Stimulated activated memory B cell treated with anti-CD40 and anti-IgM and Interleukin-4, amounts not matched to agents 10 μg/mL and 1 μg/mL and 100 μg/mL, for 72 hours (primary cell): ENCODE results near the gene NECAB2.
"Not testable (repeated sequence)": the region's sequence is repeated elsewhere in the genome, so short reads cannot be mapped to it uniquely, and the experiment has no call there.

Source experiments
- ATAC-seq: fragments of 150-1000 bp; cut with Tn5 transposase; 2 replicates; pipeline ENCODE4 v1.10.0; 2021
- H3K27ac Mint-ChIP-seq: one replicate; pipeline ENCODE4 v1.8.0; 2022; ENCODE audit warnings: mild to moderate bottlenecking, mixed read lengths
- H3K27me3 Mint-ChIP-seq: one replicate; pipeline ENCODE4 v1.8.0; 2022; ENCODE audit warnings: mixed read lengths
- H3K36me3 Mint-ChIP-seq: one replicate; pipeline ENCODE4 v1.8.0; 2022; ENCODE audit warnings: mixed read lengths
- H3K4me1 Mint-ChIP-seq: one replicate; pipeline ENCODE4 v1.8.0; 2022; ENCODE audit warnings: mixed read lengths
- H3K4me3 Mint-ChIP-seq: one replicate; pipeline ENCODE4 v1.8.0; 2022; ENCODE audit warnings: mild to moderate bottlenecking, moderate library complexity, mixed read lengths
- H3K9me3 Mint-ChIP-seq: one replicate; pipeline ENCODE4 v1.8.0; 2022; ENCODE audit warnings: mixed read lengths

Gene NECAB2

DNA sequence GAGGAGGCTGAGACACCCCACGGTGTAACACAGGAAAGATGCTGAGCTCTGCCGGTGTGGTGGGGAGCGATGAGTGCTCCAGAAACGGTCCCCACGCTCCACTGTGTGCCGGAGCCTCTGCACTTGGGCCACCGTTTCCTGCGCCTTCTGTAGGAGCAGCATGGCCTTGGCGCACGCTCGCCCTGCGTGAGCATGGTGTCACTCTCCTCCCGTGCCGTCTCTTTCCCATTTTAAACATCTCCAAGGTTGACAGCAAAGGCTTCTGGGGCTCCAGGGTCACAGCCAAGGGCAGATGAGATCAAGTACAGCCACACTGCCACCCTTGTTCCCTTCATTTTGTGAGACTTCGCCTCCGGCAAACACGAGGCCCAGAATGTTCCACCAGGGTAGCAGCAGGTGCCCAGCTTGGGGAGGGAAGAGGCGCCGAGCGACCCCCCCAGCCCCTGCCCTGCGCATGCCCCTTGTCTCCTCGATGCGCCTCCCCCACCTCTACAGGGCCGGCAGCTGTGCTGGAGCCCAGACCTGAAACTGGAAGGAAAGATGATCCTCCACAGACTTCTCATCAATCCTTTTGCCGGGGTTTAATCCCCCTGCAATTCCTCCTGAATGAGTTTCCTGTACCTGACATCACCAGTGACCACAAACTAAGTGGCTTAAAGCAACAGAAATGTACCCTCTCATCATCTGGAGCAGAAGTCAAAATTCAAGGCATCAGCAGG, 34.9 kb upstream of the NECAB2 start:
- no peaks in the 10 kb centered on the region for H3K9me3 Mint-ChIP-seq
- no peaks in the 10 kb centered on the region for H3K4me1 Mint-ChIP-seq
- H3K27me3 Mint-ChIP-seq: peaks cover 28% of the 10 kb centered on the region
- H3K27ac Mint-ChIP-seq: no peak overlapping the region
- H3K36me3 Mint-ChIP-seq: peaks cover 14% of the 10 kb centered on the region
- H3K4me3 Mint-ChIP-seq: no peak overlapping the region
- no peak for ATAC-seq

DNA sequence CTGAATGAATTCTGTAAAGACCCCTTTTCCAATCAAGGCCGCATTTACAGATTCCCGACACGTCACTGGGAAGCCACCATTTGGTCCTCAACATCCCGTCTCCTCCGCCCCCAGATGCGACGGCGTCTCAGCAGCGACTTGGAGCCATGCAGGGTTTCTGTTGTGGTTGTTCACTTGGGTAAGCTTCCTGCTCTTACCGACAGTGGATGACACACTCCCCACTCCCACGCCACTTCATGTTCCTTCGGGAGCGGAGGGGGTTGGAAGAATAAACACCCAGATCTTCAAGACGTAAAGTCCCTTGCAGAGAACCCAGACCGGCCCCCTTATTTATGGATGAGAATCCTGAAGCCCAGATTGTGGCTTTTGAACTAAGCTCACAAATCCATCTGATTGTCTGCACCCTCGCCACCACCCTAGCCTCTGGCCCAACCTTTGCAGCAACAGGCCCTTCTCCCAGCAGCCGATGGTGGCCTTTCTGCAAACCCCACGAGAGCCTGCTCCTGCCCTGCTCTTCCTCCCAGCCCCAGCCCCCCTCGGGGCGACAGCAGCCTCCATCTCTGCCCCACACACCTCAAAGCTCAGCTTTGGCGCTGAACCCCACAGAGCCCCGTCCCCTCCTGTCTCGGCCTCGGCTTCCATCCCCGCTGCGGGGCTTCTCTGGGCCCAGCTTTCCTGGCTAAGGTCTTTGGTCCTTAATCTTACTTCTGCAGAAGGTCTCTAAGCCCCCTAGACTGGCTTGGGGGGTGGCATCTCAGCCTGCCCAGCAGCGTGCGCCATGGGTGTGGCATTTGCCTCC, 34.0 kb upstream of the NECAB2 start:
- no peak overlapping the region for H3K27ac Mint-ChIP-seq
- H3K4me3 Mint-ChIP-seq: no peak overlapping the region
- peaks cover 14% of the 10 kb centered on the region for H3K36me3 Mint-ChIP-seq
- no peaks in the 10 kb centered on the region for H3K9me3 Mint-ChIP-seq
- ATAC-seq: no peak
- H3K4me1 Mint-ChIP-seq: peaks cover under 1% of the 10 kb centered on the region
- peaks cover 28% of the 10 kb centered on the region for H3K27me3 Mint-ChIP-seq

DNA sequence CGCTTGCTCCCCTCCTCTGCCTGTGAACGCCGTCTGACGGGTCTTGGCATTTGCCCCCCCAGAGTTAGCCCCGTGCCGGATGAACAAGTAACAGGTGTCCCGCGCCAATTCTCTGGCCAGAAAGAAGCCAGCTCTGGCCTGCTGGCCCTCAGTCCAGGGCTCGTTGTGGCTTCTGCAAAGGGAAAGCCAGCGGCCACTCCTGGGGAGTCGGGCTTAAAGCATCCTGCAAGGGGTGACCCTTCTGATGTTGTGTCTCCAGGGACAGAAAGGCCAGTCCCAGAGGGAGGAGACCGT, 33.4 kb upstream of the NECAB2 start:
- H3K27ac Mint-ChIP-seq: no peak overlapping the region
- H3K36me3 Mint-ChIP-seq: peaks cover 14% of the 10 kb centered on the region
- no peaks in the 10 kb centered on the region for H3K9me3 Mint-ChIP-seq
- H3K4me1 Mint-ChIP-seq: peaks cover 6% of the 10 kb centered on the region
- peaks cover 28% of the 10 kb centered on the region for H3K27me3 Mint-ChIP-seq
- H3K4me3 Mint-ChIP-seq: no peak overlapping the region
- no peak for ATAC-seq

DNA sequence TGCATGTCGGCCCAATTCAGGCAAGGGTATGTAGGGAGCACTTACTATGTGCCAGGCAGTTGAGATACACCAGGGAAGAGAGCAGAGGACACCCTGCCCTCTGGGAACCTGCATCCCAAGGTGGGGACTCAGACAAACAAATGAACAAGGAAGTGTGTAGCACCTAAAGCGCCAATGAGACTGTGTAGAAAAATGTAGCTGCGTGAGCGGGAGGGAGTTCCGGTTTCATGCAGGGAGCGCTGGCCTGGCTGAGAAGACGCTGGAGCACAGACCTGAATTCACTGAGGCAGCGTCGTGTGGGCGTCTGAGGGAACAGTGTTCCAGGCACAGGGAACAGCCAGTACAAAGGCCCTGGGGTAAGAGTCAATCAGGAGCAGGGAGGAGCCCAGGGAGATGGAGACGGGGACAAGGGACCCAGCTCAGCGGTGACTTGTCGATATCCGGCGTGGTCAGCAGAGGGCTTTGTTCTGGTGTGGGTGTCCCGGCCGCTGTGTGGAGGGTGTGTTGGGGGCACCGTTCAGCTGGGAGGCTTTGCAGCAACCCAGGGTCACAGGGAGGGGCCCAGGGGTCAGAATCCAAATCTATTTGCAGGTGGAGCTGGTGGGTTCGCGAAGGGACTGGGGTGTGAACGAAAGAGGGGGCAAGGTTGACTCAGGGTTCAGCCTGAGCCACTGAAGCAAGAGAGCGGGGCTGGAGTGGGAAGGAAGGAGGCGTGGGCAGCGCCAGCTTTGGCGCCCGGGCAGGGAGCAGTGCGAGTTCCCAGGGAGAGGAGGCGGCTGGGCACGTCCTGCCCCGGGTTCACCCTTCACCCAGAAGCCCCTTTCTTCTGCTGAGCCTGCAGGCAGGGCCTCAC, 32.8 kb upstream of the NECAB2 start:
- Mint-ChIP-seq H3K4me3 (no peak overlapping the region), H3K36me3 (peaks cover 14% of the 10 kb centered on the region), H3K27me3 (peaks cover 31% of the 10 kb centered on the region), H3K4me1 (peaks cover 7% of the 10 kb centered on the region), H3K9me3 (no peaks in the 10 kb centered on the region), H3K27ac (no peak overlapping the region)
- ATAC-seq: no peak

DNA sequence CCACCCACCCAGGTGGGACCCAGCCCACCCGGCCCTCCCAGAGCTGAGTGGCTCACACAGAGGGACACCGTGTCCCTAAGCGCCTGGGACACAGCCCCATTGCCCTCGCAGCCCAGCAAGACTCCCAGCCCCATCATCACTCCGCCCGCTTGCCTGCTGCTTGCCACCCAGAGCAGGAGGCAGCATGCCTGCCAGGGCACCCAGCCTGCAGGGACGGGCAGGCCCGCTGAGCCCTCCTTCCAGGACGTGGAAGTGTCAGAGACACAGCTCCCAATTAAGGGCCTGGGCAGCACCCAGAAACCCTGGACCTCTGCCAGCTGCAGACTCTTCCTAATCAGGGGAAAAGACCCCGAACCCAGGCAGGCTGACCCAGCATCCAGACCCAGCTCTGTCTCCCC, 32.2 kb upstream of the NECAB2 start:
- no peak overlapping the region for H3K27ac Mint-ChIP-seq
- ATAC-seq: no peak
- no peak overlapping the region for H3K4me3 Mint-ChIP-seq
- H3K36me3 Mint-ChIP-seq: peaks cover 14% of the 10 kb centered on the region
- peaks cover 7% of the 10 kb centered on the region for H3K4me1 Mint-ChIP-seq
- no peaks in the 10 kb centered on the region for H3K9me3 Mint-ChIP-seq
- H3K27me3 Mint-ChIP-seq: peaks cover 37% of the 10 kb centered on the region

DNA sequence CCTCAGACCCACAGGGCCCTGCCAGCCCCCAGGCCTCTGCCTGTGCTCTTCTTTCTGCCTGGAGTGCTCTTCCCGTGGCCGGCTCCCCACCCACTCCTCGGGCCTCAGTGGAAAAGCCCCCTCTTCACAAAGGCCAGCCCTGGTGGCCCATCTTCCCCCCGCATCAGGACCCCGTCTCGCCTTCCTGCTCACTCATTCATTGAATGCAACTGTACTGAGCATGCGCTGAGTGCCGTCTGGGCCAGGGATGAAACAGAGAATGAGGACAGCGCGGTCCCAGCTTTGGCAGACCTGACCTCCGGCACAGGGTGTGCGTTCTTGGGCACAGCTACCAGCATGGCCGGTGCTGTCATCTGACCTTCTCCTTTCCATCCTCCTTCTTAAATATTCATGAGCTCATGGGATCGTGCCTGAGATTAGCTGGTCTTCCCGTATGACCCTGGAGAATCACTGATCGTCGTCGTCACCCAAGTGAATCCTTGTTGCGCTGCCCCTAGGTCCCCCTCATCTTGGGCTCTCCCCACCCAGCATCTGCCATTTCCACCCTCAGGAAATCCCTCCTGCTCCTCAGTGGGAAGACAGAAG, 31.4 kb upstream of the NECAB2 start:
- ATAC-seq: no peak
- Mint-ChIP-seq H3K4me3 (no peak overlapping the region), H3K36me3 (peaks cover 14% of the 10 kb centered on the region), H3K9me3 (no peaks in the 10 kb centered on the region), H3K27me3 (peaks cover 41% of the 10 kb centered on the region), H3K4me1 (peaks cover 7% of the 10 kb centered on the region), H3K27ac (no peak overlapping the region)

DNA sequence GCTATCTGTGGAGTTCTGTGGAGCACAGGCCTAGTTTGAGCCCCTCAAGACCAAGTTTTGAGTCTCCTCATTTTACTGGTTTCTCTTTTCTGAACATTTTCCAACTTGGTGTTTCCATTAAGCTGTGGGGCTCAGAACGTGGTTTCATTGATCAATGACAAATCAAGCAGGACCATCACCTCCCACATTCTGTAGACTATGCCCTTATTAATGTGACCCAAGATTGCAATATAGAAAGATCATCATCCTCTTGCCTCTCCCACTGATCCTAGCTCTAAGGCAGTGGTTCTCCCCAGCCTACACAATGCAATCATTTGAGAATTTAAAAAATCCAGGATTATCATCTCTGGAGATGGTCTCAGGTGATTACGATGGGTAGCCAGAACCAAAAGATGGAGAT, 30.8 kb upstream of the NECAB2 start:
- peaks cover 41% of the 10 kb centered on the region for H3K27me3 Mint-ChIP-seq
- peaks cover 14% of the 10 kb centered on the region for H3K36me3 Mint-ChIP-seq
- H3K27ac Mint-ChIP-seq: no peak overlapping the region
- no peak overlapping the region for H3K4me3 Mint-ChIP-seq
- no peaks in the 10 kb centered on the region for H3K9me3 Mint-ChIP-seq
- ATAC-seq: no peak
- peaks cover 7% of the 10 kb centered on the region for H3K4me1 Mint-ChIP-seq

DNA sequence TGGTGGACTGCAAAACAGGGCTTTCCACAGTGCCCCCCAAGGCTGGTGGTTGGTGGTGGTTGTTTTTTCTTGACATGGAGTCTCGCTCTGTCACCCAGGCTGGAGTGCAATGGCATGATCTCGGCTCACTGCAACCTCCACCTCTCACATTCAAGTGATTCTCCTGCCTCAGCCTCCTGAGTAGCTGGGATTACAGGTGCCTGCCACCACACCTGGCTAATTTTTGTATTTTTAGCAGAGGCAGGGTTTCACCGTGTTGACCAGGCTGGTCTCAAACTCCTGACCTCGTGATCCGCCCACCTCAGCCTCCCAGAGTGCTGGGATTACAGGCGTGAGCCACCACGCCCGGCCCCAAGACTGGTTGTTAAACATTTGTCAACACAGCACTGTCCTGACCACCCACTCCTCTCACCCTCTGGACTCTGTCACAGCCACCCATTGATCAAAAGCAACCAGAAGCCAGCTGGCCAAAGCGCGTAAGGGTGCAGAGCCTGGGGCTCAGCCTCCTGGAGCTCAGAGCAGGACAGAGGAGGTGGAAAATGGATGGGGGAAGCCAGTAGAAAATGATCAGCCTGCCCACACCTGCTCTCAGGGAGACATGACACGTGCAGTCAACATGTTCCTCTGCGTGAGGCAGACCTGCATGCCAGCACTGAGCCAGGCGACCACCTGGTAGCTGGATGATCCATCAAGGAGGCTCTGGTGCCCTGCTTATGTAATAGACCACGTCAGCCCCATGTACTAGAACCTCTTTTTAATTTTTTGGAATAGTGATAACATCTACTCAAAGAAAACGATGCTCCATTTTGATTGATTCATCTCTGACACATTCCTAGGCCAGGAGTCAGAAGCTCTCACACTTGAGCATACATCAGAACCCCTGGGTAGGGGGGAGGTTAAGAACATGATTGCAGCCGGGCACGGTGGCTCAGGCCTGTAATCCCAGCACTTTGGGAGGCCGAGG, 29.8 kb upstream of the NECAB2 start:
- Mint-ChIP-seq H3K9me3 (no peaks in the 10 kb centered on the region), H3K36me3 (peaks cover 14% of the 10 kb centered on the region), H3K27ac (no peak overlapping the region), H3K27me3 (peaks cover 41% of the 10 kb centered on the region), H3K4me3 (no peak overlapping the region), H3K4me1 (peaks cover 7% of the 10 kb centered on the region)
- ATAC-seq: no peak

DNA sequence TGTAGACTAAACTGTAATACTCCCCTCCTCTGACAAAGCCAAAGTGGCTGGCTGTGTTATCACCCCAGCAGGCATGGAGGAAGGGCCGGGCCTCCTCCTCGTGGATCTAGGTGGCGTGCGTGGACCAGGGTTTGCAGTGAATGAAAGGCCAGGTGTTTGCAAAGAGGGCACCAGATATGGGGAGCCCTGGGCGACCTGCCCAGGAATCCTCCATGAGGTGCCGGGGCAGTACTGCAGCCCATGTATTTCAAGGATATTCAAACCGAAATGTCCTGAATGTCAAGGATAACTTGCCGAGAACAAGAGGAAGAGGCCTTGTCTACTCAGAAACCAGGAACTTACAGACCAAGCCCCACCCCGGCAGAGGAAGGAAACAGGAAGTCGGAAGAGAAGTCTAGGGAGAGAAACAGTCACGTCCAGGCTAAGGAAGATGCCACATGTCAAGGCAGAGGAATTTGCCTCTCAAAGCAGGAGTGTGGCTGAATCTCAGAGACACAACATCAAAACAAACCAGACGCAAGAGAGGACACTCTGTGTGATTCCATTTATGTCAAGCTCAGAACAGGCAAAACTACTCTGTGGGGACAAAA, 28.7 kb upstream of the NECAB2 start:
- no peak for ATAC-seq
- Mint-ChIP-seq H3K4me1 (peaks cover 7% of the 10 kb centered on the region), H3K9me3 (no peaks in the 10 kb centered on the region), H3K27ac (no peak overlapping the region), H3K36me3 (peaks cover 14% of the 10 kb centered on the region), H3K4me3 (no peak overlapping the region), H3K27me3 (peaks cover 37% of the 10 kb centered on the region)

DNA sequence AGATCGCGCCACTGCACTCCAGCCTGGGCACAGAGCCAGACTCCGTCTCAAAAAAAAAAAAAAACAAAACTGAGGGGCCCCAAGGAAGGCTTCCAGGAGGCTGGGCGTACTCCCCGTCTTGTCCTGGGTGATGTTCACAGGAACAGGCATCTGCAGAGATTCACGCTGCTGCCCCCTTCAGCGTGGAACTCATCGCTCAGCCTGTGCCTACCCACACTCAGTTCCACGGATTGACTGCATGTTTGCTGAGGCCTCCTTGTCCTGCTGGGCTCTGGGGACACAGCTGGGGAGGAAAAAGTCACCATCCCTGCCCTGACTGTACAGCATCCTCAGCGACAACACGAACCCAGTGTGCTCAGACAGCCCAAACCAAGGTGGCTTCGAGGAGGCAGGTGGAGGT, 27.9 kb upstream of the NECAB2 start:
- H3K4me1 Mint-ChIP-seq: peaks cover 7% of the 10 kb centered on the region
- H3K4me3 Mint-ChIP-seq: no peak overlapping the region
- no peak overlapping the region for H3K27ac Mint-ChIP-seq
- H3K27me3 Mint-ChIP-seq: peaks cover 29% of the 10 kb centered on the region
- ATAC-seq: no peak
- H3K36me3 Mint-ChIP-seq: peaks cover 14% of the 10 kb centered on the region
- H3K9me3 Mint-ChIP-seq: no peaks in the 10 kb centered on the region

DNA sequence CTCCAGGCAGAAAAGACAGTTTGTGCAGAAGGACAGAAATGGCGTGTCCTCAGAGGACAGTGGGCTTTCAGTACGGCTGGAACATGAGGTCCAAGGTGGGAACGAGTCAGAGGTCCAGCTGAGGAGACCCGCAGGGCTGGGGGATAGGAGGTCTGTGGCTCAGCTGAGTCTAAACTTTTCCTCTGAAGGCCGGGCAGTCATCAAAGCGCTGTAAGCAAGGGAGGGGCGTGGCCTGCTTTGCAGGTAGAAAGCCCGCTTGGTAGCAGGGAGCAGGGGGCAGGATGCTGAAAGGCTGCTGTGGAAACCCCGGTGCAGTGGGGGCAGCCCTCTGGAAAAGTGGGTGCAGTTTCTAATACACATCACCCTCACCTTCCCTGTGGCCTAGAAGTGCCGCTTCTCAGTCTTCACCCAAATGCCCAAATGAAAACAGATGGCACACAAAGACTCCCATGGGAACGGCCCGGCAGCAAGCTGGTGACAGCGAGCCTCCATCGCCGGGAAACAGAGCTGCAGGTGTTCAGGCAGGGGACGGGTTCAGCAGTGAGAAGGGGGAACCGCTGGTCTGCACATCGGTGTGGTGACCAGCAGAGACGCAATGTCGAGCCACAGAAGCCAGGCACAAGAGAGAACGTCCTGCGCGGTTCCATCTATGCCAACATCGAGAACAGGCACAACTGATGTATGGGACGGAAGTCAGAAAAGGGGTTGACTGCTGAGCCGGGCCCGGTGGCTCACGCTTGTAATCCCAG, 27.2 kb upstream of the NECAB2 start:
- H3K9me3 Mint-ChIP-seq: no peaks in the 10 kb centered on the region

DNA sequence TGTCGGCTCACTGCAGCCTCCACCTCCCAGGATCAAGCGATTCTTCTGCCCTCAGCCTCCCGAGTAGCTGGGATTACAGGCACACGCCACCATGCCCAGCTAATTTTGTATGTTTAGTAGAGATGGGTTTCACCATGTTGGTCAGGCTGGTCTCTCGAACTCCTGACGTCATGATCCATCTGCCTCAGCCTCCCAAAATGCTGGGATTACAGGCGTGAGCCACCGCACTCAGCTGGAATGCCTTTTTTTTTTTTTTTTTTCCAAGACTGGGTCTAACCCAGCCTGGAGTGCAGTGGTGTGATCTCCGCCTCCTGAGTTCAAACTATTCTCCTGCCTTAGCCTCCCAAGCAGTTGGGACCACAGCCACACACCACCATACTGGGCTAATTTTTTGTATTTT, 26.5 kb upstream of the NECAB2 start:
- H3K9me3 Mint-ChIP-seq, H3K4me1 Mint-ChIP-seq, H3K4me3 Mint-ChIP-seq, ATAC-seq, H3K27ac Mint-ChIP-seq: not testable (repeated sequence)
- Mint-ChIP-seq H3K36me3 (peaks cover 12% of the 10 kb centered on the region), H3K27me3 (peaks cover 21% of the 10 kb centered on the region)

More for the DNA sequence above, 27.2 kb upstream of the NECAB2 start:
- ATAC-seq: no peak
- H3K27ac Mint-ChIP-seq: no peak overlapping the region
- H3K27me3 Mint-ChIP-seq: peaks cover 25% of the 10 kb centered on the region
- H3K4me1 Mint-ChIP-seq: peaks cover 7% of the 10 kb centered on the region
- no peak overlapping the region for H3K4me3 Mint-ChIP-seq
- H3K36me3 Mint-ChIP-seq: peaks cover 14% of the 10 kb centered on the region

DNA sequence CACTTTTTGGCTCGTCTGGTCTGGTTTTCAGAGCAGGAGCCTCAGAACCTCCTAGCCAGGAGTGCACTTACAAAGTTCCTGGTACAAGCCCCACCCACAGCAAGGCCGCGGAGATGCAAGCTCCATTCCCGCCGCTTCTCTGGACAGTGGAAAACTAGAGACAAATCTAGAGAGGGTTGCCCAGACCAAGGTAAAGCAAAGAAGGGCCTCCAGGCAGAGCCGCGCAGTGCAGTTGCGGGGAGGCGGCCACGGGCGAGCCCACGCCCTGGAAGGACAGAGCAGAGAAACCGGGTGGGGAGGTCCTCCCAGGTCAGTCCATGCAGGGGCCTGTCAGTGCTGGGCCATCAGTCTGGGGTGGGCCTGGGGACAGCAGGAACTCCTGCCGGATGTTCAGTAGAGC, 26.0 kb upstream of the NECAB2 start:
- Mint-ChIP-seq H3K4me3 (no peak overlapping the region), H3K27me3 (peaks cover 15% of the 10 kb centered on the region), H3K27ac (no peak overlapping the region), H3K4me1 (peaks cover 7% of the 10 kb centered on the region), H3K9me3 (no peaks in the 10 kb centered on the region), H3K36me3 (peaks cover 6% of the 10 kb centered on the region)
- no peak for ATAC-seq
